Measurements from ENCODE around the gene CACHD1.
"Not testable (repeated sequence)": the region's sequence is repeated elsewhere in the genome, so short reads cannot be mapped to it uniquely, and the experiment has no call there.

Gene CACHD1

DNA sequence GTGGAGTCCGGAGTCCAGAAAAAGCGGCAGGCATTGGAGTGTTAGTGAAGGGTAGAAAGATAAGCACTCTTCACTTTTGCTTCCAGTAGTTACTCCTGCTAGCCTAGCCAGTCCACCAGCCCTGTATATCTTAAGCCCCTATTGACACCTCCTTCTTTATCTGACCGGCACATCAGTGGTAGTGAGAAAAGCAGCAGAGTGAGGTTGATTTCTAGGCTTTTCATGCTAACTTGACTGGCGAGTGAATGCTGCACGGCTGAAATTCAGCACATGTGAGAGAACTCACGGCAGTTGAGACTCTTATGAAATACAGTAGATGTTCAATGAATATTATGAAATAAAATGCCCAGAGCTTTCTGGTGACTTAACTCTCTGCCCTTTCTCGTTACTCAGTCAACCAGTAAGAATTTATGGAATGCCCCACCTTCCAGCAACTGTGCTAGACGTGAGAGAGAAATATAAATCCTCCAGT lies 128.2 kb downstream of the CACHD1 start:
- DNase-seq = peak; percentile 8

DNA sequence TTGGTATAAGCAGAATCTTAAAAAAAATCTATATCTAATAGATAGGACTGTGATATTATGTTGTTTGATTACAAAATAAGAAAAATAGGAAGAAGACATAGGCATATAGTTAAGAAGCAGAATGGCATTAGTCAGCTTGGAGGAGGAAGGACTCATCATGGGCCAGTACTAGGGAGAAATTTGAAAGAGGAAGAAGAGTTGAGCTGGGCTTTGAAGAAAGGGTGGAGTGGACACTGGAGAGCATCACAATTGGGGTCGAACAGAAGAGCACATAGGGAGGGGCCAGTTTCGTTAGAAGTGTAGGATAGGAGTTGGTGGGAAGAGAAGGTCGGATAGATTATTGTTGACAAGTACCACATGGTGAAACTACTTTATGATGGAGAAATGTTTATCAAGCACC lies 129.3 kb downstream of the CACHD1 start:
- no peak for DNase-seq

DNA sequence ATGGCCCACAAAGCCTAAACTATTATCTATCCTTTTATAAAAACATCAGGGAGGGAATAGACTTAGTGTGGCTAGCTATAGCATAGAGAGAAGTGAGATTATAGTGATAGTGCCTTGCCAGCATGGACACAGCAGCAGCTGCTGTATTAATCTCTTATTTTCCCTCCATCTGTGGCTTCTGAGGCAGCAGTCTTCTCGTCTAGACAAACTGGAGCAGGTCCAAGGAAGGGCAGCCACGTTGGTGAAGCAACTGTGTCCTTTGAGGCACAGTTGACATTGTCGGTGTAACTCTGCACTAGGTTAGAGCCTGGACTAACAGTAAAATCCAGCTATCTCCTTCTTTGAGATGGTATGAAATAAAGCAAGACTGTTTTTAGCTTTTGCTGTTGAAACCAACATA lies 131.3 kb downstream of the CACHD1 start:
- peak; percentile 39 for DNase-seq

DNA sequence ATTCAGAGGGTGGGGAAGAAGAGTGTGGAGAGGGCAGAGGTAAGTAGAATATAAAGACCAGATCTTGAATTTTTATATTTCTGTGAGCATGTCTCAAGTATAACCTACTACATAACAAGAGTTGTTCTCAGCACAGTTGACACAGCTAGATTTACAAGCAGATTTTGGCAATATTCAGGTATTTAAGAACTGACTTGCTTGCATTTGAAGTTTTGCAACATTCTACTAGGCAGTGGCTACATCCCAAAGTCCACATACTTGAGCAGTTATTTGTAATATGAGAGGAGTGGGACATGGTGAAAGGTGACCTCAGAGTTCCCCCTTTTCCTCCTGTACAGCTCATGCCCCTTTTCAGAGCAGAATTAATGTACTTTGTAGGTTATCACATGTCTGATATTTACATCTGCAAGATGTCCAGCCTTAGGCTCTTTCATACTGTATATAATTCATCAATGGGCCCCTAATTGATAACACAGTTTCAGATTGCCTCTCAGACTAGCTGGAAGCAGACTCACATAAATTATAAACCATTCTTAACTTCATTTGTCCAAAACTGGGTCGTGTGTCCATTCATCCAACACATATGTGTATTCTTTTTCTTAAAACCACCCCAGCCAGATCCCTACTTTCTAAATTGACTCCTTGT lies 138.2 kb downstream of the CACHD1 start:
- no peak for DNase-seq

DNA sequence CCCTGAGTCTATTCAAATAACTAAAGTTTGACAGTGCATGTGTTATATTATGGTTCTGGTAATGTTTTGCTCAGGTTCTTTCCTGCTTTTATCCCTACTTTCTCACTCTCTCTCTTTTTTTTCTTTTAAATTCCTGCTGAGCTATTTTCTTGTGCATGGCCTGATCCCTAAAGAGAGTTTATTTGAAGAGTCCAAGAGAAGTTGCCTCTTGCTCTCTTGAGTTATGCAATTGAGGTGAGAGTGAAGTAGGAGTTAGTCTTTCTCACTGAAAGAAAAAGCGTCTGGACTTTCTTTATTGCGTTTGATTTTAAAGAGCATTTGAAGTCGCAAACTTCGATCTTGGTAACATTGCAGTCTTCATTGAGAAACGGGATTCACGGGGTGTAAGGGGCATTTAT lies 138.7 kb downstream of the CACHD1 start:
- no peak for DNase-seq

DNA sequence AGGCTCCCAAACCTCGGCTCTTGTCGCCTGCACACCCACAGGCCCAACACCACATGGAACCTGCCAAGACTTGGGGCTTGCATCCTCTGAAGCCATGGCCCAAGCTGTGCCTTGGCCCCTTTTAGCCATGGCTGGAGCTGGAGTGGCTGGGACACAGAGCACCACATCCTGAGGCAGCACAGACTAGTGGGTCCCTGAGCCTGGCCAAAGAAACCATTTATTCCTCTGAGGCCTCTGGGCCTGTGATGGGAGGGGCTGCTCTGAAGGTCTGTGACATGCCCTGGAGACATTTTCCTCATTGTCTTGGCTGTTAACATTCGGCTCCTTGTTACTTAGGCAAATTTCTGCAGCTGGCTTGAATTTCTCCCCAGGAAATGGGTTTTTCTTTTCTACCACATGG lies 141.0 kb downstream of the CACHD1 start:
- DNase-seq = not testable (repeated sequence)

DNA sequence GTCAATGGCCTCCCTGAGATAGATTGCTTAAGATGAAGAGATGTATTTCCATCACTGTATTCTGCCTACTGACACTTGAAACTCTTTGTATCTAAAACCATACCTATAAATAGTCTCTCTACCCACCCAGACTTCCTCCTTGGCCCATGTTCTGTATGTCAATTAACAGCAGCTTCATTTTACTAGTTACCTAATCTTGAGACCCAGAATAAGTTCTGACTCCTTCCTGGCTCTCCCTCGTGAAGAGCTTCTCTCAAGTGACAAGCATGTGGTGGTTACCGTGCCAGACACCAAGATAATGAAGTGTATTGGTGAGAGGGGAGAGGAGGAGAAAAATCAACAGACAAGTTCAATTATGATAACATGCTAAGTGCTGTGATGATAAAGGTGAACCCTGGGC lies 146.1 kb downstream of the CACHD1 start:
- DNase-seq = no peak

DNA sequence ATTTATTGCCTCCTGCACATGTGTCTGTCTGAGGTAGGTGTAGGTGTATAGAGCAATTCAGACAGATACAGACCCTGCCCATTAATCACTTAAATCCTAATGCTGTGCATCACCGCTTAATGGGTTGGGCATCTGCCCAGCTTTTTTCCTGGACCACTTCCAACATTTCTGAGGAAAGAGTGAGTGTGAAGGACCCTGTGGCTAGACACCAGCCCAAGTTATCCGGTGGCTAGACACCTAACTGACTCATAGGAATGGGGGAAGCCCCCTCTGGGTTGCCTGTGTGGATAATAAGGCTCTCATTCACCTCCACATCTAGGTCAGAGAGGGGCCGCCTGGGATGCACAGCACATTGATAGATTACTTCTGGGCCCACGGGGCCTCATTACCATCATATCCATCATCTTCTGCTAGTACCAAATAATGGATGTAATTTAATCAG lies 153.8 kb downstream of the CACHD1 start:
- DNase-seq = no peak

DNA sequence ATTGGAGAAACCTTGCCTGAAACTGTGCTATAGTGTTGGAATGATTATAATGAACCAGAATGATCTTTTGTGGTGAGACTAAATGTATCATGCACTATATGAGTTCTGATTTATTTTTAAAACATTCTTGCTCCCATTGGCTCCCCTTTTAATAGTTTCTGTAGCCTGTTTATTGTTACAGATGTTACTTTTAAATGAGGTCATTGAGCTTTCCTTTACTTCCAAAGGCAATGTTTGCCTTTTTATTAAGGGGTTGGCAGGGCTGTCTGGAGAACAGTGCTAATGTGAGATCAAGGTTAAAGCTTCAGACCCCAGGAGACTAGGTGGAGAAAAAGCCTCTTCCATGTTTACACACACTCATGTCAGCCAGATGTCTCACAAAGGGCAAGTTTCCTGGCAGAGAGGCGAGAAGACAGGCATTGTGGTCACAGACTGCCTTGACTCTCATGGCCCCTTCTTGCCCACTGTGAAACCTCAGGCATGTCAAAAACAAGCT lies 154.3 kb downstream of the CACHD1 start:
- no peak for DNase-seq

DNA sequence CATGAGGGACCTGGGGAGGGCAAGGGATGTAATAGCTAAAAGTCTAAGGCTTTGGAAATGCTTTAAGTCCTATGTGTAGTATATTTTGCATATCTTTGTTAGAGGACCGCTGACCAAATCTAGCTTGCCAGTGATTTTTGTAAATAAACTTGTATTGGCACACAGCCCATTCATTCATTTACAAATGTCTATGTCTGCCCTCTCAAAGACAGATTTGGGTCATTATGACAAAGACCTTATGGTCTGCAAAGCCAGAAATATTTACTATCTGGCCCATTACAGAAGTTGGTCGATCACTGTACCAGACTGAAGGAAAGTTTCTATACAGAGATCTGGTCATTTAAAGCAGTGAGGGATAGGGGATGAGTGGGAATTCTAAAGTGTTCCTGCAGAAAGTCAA lies 154.9 kb downstream of the CACHD1 start:
- DNase-seq = no peak

DNA sequence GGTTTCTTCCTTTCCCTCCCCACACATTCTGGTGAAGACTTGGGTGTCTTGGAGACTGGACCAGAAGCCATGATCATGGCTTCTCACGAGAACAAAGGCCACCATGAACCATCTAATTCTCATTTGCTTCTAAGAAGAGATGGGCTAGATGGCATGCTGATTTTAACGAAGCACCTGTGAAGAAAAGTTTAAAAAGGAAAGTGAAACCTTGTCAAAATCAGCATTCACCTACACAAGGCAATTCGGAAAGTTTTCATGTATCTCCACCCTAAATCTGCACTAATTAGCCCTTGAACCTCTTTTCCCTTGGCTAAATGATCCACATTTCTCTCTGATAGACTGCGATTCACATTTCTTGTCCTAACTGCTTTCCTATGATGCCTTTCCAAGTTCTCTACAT lies 160.7 kb downstream of the CACHD1 start:
- peak; percentile 23 for DNase-seq

DNA sequence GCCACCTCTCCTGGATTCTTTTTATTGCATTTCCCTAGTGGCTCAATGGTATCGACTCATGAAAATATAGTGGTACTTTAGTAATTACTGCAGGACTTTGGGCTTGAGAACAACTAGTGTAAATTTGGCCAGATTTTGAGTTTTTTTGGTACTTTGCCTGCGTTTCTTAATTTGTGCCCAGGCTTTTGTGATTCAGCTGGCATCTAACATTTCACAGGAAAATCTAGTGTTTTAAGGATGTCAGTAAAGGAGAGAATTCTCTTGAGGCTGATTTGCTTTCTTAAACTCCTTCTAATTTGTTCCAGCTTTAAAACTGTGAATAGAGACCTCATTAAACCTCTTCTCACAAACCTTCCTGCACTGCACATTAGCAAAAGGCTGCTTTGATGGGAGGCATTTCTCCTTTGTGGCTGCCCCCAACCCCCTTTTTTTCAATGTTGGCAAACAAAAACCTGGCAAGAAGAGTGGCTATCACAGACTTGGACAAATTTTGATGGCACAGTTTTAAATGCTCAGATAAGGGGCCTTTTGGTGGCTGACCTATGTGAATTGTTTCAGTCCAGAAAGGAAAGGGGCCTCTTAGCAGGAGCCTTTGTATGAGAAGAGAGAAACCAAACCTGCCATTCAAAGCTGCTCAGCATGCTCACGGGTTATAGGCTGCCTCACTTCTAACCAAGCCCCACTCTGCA lies 161.6 kb downstream of the CACHD1 start:
- DNase-seq = no peak

DNA sequence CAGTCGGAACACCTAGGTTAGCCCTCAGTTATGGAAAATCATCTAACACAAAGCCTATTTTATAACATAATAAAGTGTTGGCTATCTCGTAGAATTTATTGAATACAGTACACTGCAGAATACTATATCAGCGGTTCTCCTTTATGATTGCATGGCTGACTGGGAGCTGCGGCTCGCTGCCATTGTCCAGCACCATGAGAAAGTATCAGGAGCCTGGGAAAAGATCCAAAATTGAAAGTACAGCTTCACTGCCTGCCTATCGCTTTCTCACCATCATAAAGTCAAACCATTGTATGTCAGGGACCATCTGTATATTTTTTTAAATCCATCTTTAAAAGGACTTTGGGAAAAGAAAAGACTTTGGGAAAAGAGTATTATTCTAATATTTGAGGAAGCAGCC lies 163.0 kb downstream of the CACHD1 start:
- DNase-seq = no peak

DNA sequence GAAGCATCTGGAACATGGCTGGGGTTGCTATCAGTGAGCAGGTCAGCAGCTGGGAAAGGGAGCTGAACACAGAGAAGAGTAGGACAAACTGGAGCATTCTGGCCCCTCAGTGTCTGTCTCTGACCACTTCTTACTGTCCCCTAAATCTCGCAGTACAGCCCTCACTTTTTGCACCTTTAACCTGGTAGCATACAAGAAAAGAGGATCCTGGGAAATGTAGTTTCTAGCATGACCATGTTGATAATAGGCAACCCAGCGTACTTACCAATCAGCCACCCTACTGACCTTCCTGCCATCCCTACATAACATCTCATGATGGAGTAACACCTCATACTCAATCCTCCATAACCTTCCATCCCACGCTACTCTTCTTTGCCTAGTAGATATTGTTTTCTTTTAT lies 175.8 kb downstream of the CACHD1 start:
- no peak for DNase-seq

DNA sequence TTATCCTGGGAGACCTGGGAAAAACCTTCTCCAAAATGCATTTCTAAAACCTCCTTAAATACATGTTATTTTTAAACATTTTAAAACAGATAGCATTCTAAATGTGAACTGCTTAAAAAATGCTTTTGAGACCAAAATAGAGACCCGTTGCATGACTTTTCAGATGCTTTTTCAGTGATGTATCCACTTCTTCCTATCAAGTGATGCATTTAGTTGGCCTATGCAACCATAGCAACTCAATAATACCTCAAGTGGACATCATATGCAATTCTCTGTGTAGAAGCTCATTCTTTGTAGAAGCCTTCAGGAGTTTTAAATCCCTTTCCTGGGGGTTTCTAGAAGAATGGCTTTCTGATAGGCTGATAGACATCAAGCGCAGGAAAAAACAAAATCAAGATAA lies 180.5 kb downstream of the CACHD1 start:
- no peak for DNase-seq

DNA sequence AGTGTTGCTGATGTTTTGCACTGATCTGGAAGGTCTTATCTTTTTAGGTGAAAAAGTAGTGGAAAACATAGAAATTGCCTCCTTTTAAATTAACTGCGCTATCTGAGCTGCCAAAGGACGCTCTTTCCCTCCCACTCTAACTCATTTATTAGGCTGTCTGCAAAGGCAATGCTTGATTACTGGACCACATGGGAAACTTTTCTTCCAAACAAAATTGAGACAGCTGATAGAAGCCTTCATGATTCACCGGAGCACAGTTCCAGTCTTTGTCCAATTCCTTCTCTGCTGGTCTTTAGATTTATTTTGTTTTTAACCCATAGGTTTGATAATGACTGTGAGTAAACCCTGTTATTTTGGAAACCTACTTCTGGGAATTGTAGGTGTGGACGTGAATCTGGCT lies 181.9 kb downstream of the CACHD1 start:
- DNase-seq = no peak

DNA sequence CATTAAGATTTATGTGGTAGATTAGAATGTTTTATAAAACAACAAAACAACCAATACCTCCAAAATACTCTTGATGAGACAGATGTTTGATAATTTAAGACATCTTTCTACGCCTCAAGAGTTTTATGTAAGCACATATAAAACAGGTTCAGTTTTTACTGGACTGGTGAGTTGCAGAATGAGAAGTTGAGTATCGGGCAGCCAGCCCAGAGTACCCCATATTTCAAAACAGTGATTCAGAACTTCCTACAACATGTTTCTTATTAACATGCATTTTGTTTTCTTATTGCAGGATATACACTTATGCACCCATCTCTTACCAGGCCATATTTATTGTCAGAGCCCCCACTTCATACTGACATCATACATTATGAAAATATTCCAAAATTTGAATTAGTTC lies 183.5 kb downstream of the CACHD1 start:
- DNase-seq = no peak

DNA sequence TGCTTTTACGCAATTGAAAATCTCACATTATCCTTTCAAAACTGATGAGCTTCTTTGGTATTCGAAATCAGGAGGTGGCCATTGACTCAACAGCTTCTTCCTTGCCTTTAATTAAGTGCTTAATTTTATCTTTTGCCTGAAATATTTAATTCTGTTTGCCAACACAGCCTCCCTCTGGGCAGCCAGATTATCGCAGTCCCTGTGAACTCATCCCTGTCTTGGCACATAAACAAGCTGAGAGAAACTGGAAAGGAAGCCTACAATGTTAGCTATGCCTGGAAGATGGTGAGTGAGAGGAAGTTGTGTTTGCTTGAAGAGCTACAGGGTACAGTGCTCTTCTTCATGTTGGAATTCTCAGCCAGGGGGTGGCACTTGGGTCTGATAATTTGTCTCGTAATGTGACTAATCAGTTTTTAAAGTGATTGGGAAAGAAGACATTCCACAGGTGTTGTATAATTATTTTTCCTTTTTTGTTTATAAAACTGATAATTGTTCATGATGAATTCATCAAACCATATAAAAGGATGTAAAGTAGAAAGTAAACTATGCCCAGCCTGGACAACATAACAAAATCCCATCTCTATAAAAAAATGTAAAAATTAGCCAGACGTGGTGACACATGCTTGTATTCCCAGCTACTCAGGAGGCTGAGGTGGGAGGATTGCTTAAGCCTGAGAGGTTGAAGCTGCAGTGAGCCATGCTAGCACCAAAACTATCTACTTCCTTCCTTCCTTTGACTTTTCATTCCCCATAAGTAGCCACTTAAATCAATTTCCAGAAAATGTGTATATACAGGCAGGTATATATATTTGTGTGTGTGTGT lies 184.8 kb downstream of the CACHD1 start:
- DNase-seq = no peak

DNA sequence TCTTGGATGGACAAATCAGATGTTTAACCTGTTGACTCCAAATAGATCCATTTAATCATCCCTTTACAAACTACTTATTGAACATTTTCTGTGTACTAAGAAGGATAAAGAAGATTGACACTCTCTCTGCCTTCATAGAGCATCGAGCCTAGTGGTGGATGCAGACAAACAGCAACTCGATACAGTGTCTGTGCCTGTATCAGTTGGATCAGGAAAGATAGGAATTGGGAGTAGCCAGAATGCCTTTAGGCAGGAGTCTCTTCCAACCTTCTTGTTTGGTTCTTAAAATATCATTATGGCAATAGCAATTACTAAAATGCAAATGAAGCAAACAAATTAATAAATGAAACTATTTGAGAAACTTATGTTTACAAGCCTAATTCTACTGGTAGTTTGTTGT lies 185.9 kb downstream of the CACHD1 start:
- DNase-seq = no peak

DNA sequence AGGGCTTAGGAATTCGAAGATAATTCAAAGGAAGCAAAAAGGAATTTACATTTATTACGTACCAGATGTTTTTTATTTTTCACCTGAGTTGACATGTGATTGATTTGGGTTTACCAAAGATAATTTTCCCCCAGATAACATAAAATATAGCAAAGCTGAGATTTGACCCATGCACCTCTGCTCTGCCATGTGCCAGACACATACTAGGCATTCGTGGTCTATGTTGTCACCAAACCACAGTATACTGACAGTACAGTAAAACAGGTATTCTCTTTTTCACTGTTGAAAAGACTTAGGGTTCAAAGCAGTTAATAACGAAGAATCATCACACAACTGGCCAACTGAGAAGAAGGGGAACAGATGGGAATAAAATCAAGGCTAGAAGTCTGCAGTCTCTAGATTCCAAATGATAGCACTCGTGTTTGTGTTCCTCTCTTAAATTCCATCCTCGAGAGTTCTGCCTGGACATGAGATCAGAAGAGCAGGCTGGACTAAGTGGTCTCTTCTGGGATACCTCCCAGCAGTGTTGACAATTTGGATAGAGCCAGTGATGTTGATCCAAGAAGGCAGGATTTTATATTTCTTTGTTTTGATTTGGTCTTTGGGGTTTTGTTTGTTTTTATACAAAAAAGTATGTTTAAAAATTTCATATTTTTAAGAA lies 189.7 kb downstream of the CACHD1 start:
- DNase-seq = no peak

DNA sequence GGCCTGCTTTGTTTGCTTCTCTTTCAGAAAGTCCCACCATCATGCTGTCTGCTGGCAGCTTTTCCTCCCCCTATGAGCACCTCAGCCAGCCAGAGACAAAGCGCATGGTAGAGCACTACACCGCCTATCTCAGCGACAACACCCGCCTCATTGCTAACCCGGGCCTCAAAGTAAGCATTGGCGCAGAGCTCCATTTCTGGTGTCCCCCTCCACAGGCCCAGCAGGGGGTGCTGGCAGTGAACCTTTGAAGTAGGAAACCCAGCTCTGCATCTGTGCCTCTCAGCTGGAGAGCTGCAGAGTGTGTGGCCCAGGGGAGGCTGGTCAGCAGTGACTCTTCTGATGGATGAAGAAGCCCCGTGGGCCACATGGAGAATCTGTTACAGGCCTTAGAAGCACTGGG lies 193.7 kb downstream of the CACHD1 start:
- DNase-seq = peak; percentile 27

DNA sequence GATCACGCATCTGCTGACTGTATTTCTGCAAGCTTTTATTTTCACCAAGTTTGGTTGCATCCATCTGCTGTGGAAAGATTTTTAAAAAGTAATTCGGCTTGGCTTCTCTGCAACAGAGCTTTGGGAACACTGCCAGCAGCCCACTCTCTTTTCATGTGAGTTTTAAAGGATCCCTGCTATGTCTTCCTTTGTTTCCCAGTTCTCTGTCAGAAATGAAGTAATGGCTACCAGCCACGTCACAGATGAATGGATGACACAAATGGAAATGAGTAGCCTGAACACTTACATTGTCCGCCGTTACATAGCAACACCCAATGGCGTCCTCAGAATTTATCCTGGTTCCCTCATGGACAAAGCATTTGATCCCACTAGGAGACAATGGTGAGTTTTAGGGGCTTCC lies 194.4 kb downstream of the CACHD1 start:
- DNase-seq = no peak

DNA sequence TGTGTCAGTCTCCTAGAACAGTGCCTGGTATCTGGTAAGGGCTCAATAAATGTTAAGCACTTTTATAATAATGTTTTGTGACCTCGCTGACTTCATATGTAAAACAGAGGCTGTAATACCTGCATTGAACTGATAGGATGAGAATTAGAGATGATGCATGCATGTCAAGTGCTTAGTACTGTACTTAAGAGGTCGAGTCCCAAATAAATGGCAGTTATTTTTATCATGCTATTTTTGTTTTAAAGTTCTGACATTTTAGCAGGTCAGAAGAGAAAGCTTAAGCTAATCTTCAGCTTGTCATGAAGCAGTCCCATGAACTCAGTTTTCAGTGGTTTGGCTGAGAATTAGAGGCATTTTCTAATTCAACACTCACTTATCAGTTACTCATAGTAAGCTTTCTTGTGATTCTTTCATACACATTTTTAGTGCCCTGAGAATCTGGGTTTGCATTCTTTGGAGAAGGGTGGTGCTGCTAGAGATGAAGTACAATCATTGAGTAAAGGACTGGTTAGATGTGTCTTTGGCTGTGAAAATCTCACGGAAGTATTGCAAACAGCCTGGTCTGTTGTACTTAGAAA lies 199.3 kb downstream of the CACHD1 start:
- no peak for DNase-seq

Measured in OCI-M1 (cell line).